IMR-90 (cell line): ENCODE data around the gene PFKFB2. TPM values are rescaled to one million over a fixed set of nuclear protein-coding genes. Genes with fewer than 3 reads are reported as not detected.

Experiments
- ATAC-seq: fragments of 200-7000 bp; cut with Tn5 transposase; 2 replicates; pipeline ENCODE4 v1.9.1; 2020; ENCODE audit warnings: low read depth, mild to moderate bottlenecking, moderate library complexity
- BruUV-seq: library from RNA; stranded (reverse); fragments of 400-500 nt; replicated peaks from 2 replicates; lab custom pipeline; 2021; lab: Mats Ljungman, UMichigan
- CTCF ChIA-PET: fragments of 300-600 bp; formaldehyde crosslinking; extraction: SDS; loops from one replicate; lab custom pipeline; 2021; ENCODE audit warnings: antibody characterized with exemption; lab: Yijun Ruan, JAX
- POLR2A ChIA-PET: fragments of 300-600 bp; sonication (Branson Sonifier 250); formaldehyde crosslinking; loops from one replicate; lab custom pipeline; 2022; ENCODE audit warnings: antibody characterized with exemption; ENCODE audit not compliant: unreplicated experiment; lab: Charles Lee
- DNase-seq: peaks from one replicate; pipeline ENCODE4 v3.0.0; 2013
- H2AFZ ChIP-seq: replicated peaks from 2 replicates; pipeline ENCODE3; 2013; ENCODE audit warnings: low read length, mild to moderate bottlenecking; ENCODE audit not compliant: poor library complexity
- H2AK5ac ChIP-seq: 2 replicates; pipeline ENCODE4 v1.6.1; 2013; ENCODE audit warnings: low read depth, low read length, inconsistent platforms
- H2AK9ac ChIP-seq: replicated peaks from 2 replicates; pipeline ENCODE3; 2013; ENCODE audit warnings: mild to moderate bottlenecking, low read depth, low read length, moderate library complexity; ENCODE audit not compliant: poor library complexity
- H2BK120ac ChIP-seq: 2 replicates; pipeline ENCODE4 v1.6.1; 2013; ENCODE audit warnings: low read depth, low read length, inconsistent platforms
- H2BK15ac ChIP-seq: 3 replicates; pipeline ENCODE4 v1.6.1; 2013; ENCODE audit warnings: low read depth, low read length, inconsistent platforms
- H2BK20ac ChIP-seq: 2 replicates; pipeline ENCODE4 v1.6.1; 2013; ENCODE audit warnings: low read depth, mild to moderate bottlenecking, inconsistent platforms, low read length, moderate library complexity
- H2BK5ac ChIP-seq: 2 replicates; pipeline ENCODE4 v1.6.1; 2013; ENCODE audit warnings: mild to moderate bottlenecking, low read depth, low read length, inconsistent platforms; ENCODE audit not compliant: poor library complexity, severe bottlenecking
- H3K14ac ChIP-seq: replicated peaks from 2 replicates; pipeline ENCODE4 v1.6.1; 2013; ENCODE audit warnings: low read depth, low read length, inconsistent platforms
- H3K18ac ChIP-seq: 2 replicates; pipeline ENCODE4 v1.6.1; 2013; ENCODE audit warnings: low read depth, low read length, control low read depth
- H3K23ac ChIP-seq: 2 replicates; pipeline ENCODE4 v1.6.1; 2013; ENCODE audit warnings: low read depth, low read length, inconsistent platforms
- H3K27ac ChIP-seq: 2 replicates; pipeline ENCODE4 v1.5.1; 2013; ENCODE audit warnings: mild to moderate bottlenecking, control low read depth, low read length; ENCODE audit not compliant: insufficient read depth
- H3K27me3 ChIP-seq: 2 replicates; pipeline ENCODE4 v1.6.1; 2013; ENCODE audit warnings: low read length; ENCODE audit not compliant: control insufficient read depth, insufficient read depth
- H3K36me3 ChIP-seq: 2 replicates; pipeline ENCODE4 v1.6.1; 2013; ENCODE audit warnings: low read length, mixed read lengths; ENCODE audit not compliant: control insufficient read depth, insufficient read depth
- H3K4ac ChIP-seq: 2 replicates; pipeline ENCODE4 v1.6.1; 2013; ENCODE audit warnings: low read depth, low read length, inconsistent platforms
- H3K4me1 ChIP-seq: 2 replicates; pipeline ENCODE4 v1.6.1; 2013; ENCODE audit warnings: low read length, mixed read lengths; ENCODE audit not compliant: control insufficient read depth, insufficient read depth
- H3K4me2 ChIP-seq: 2 replicates; pipeline ENCODE4 v1.6.1; 2013; ENCODE audit warnings: low read depth, mild to moderate bottlenecking, control low read depth, low read length, moderate library complexity
- H3K4me3 ChIP-seq: 2 replicates; pipeline ENCODE4 v1.5.1; 2013; ENCODE audit warnings: low read depth, mild to moderate bottlenecking, control low read depth, low read length, moderate library complexity; ENCODE audit not compliant: insufficient read depth
- H3K56ac ChIP-seq: 2 replicates; pipeline ENCODE4 v1.6.1; 2013; ENCODE audit warnings: low read length, inconsistent platforms; ENCODE audit not compliant: insufficient read depth; ENCODE audit errors: extremely low read depth
- H3K79me1 ChIP-seq, 2 experiments: 2 replicates each; pipeline ENCODE4 v1.6.1; 2013; ENCODE audit warnings: low read length in 2 of 2, inconsistent platforms in 1 of 2, low read depth in 1 of 2
- H3K9ac ChIP-seq: 2 replicates; pipeline ENCODE4 v1.6.1; 2013; ENCODE audit warnings: low read depth, low read length, control low read depth
- H3K9me1 ChIP-seq: 2 replicates; pipeline ENCODE4 v1.6.1; 2013; ENCODE audit warnings: low read length, inconsistent platforms; ENCODE audit not compliant: insufficient read depth
- H3K9me3 ChIP-seq: 2 replicates; pipeline ENCODE4 v1.6.1; 2013; ENCODE audit warnings: low read length; ENCODE audit not compliant: control insufficient read depth, insufficient read depth
- H4K20me1 ChIP-seq: 2 replicates; pipeline ENCODE4 v1.6.1; 2013; ENCODE audit warnings: low read length, inconsistent platforms; ENCODE audit not compliant: insufficient read depth
- H4K5ac ChIP-seq: 2 replicates; pipeline ENCODE4 v1.6.1; 2013; ENCODE audit warnings: mild to moderate bottlenecking, low read depth, low read length, control low read depth
- H4K8ac ChIP-seq, 2 experiments: 2 replicates each; pipeline ENCODE4 v1.6.1; 2013; ENCODE audit warnings: low read depth in 2 of 2, low read length in 2 of 2, control low read depth in 1 of 2, inconsistent platforms in 1 of 2
- H4K91ac ChIP-seq: 2 replicates; pipeline ENCODE4 v1.6.1; 2013; ENCODE audit warnings: low read depth, low read length, inconsistent platforms; ENCODE audit not compliant: insufficient read depth
- BHLHE40 ChIP-seq: fragments of 150-350 bp; IDR thresholded peaks from 2 replicates; pipeline ENCODE4 v1.6.1; 2016; ENCODE audit warnings: mild to moderate bottlenecking, low read depth, low read length
- CEBPB ChIP-seq: IDR thresholded peaks from 2 replicates; pipeline ENCODE4 v1.6.1; 2012; ENCODE audit warnings: low read depth, low read length, improper control_type of control experiment
- CHD1 ChIP-seq: IDR thresholded peaks from 2 replicates; pipeline ENCODE4 v1.6.1; 2012; ENCODE audit warnings: low read depth, low read length, improper control_type of control experiment
- CTCF ChIP-seq: conservative IDR thresholded peaks from 2 replicates; pipeline ENCODE4 v1.5.1; 2012; ENCODE audit warnings: mild to moderate bottlenecking, low read depth, low read length, improper control_type of control experiment
- ELK1 ChIP-seq: fragments of 150-350 bp; IDR thresholded peaks from 2 replicates; pipeline ENCODE4 v1.6.1; 2016; ENCODE audit warnings: low read depth, mild to moderate bottlenecking, low read length, moderate library complexity, borderline replicate concordance
- FOS ChIP-seq: fragments of 150-350 bp; IDR thresholded peaks from 2 replicates; pipeline ENCODE4 v1.6.1; 2016; ENCODE audit warnings: low read depth, low read length
- MAFK ChIP-seq: IDR thresholded peaks from 2 replicates; pipeline ENCODE4 v1.6.1; 2012; ENCODE audit warnings: low read depth, low read length, improper control_type of control experiment
- MAZ ChIP-seq: IDR thresholded peaks from 2 replicates; pipeline ENCODE4 v1.6.1; 2012; ENCODE audit warnings: low read depth, mild to moderate bottlenecking, low read length, improper control_type of control experiment, moderate library complexity, borderline replicate concordance
- MXI1 ChIP-seq: IDR thresholded peaks from 2 replicates; pipeline ENCODE4 v1.6.1; 2012; ENCODE audit warnings: low read depth, mild to moderate bottlenecking, low read length, moderate library complexity, borderline replicate concordance
- NFE2L2 ChIP-seq: fragments of 150-350 bp; IDR thresholded peaks from 2 replicates; pipeline ENCODE4 v1.6.1; 2016; ENCODE audit warnings: low read depth, mild to moderate bottlenecking, low read length
- POLR2A ChIP-seq: IDR thresholded peaks from 2 replicates; pipeline ENCODE4 v1.6.1; 2012; ENCODE audit warnings: mild to moderate bottlenecking, low read depth, low read length
- RAD21 ChIP-seq: IDR thresholded peaks from 2 replicates; pipeline ENCODE4 v1.6.1; 2012; ENCODE audit warnings: low read length, improper control_type of control experiment
- RCOR1 ChIP-seq: IDR thresholded peaks from 2 replicates; pipeline ENCODE4 v1.6.1; 2012; ENCODE audit warnings: mild to moderate bottlenecking, low read length, improper control_type of control experiment; ENCODE audit not compliant: insufficient replicate concordance
- RFX5 ChIP-seq: IDR thresholded peaks from 2 replicates; pipeline ENCODE4 v1.8.0; 2012; ENCODE audit warnings: low read depth, mild to moderate bottlenecking, low read length, moderate library complexity
- SMC3 ChIP-seq: fragments of 150-350 bp; IDR thresholded peaks from 2 replicates; pipeline ENCODE4 v1.6.1; 2016; ENCODE audit warnings: low read depth, mild to moderate bottlenecking, antibody characterized with exemption, low read length, moderate library complexity
- USF2 ChIP-seq: fragments of 150-350 bp; IDR thresholded peaks from 2 replicates; pipeline ENCODE4 v1.6.1; 2017; ENCODE audit warnings: mild to moderate bottlenecking, antibody characterized with exemption, low read length, low read depth
- WGBS, 2 experiments: methylation state at CpG; one replicate each; pipeline versions ENCODE4 v1.1.5 to v1.1.7; 2013; ENCODE audit warnings: missing lambda C conversion rate in 2 of 2; ENCODE audit not compliant: insufficient read length in 1 of 2; ENCODE audit errors: extremely low coverage in 2 of 2; 5-methylcytosine and 5-hydroxymethylcytosine counted together
- dilution Hi-C: fragments of 300-500 bp; cut with HindIII; formaldehyde crosslinking; loops from one replicate; pipeline ENCODE4 v1.14.3; 2018; ENCODE audit warnings: low sequenced_read_pairs; ENCODE audit not compliant: unreplicated experiment
- in situ Hi-C: fragments of 300-500 bp; cut with MboI; formaldehyde crosslinking; loops from 3 replicates; pipeline ENCODE4 v1.14.3; 2019; ENCODE audit warnings: low sequenced_read_pairs, inconsistent platforms, mixed read lengths
- intact Hi-C: fragments of 100-400 bp; cut with micrococcal nuclease; formaldehyde crosslinking; loops from 2 replicates; pipeline ENCODE4 v1.10.0; 2022
- polyA plus RNA-seq, 3 experiments: library from polyadenylated mRNA; depleted of rRNA; stranded (reverse); fragments of >200 nt; gene quantifications; 2 replicates each; pipeline ENCODE4 v1.2.3, GENCODE V29; 2012; ENCODE audit warnings: low replicate concordance in 1 of 3
- total RNA-seq: library from RNA; depleted of rRNA; stranded (reverse); fragments of >200 nt; gene quantifications from 2 replicates; pipeline ENCODE4 v1.2.3, GENCODE V29; 2012

PFKFB2 gene
- total and polyA plus RNA-seq, 2 of the 4 experiments (the other 2 are of a cell fraction) = 0.62 to 1.3 TPM

- Histone ChIP-seq H3K18ac (no peak overlapping the region), H3K4me1 (no peaks in the 10 kb centered on the region; the same call in 1 of the 2 replicates), H4K91ac (no peak overlapping the region), H3K27ac (no peak overlapping the region), H3K4me3 (no peak overlapping the region), H2AFZ (no peak overlapping the region), H3K14ac (no peak overlapping the region), H2AK5ac (no peak overlapping the region), H3K23ac (no peak overlapping the region), H2BK5ac (no peak overlapping the region), H3K4me2 (no peak overlapping the region), H4K5ac (no peak overlapping the region), H3K56ac (no peak overlapping the region), H2AK9ac (no peak overlapping the region), H2BK15ac (no peak overlapping the region), H3K9me1 (peaks cover 14% of the 10 kb centered on the region), H2BK20ac (no peak overlapping the region), H2BK120ac (no peak overlapping the region), H4K8ac (no peak overlapping the region), H3K9me3 (no peaks in the 10 kb centered on the region), H3K79me1 (no peaks in the 10 kb centered on the region), H3K9ac (no peak overlapping the region), H3K4ac (no peak overlapping the region), H3K36me3 (no peaks in the 10 kb centered on the region), H3K27me3 (peaks cover 1% of the 10 kb centered on the region; the same call in 1 of the 2 replicates), H4K20me1 (no peaks in the 10 kb centered on the region)
- ChIA-PET CTCF (no interaction called here), POLR2A (no interaction called here)
- intact Hi-C loops = no loop called here
- in situ Hi-C loops = no loop called here
- no TSS peak for BruUV-seq
- 100% methylated on average over 1 of the region's 2 CpGs; no CpG with 5 or more reads in 1 of the 2 experiments for WGBS, 2 experiments
- no peak for ATAC-seq
- no peak for TF ChIP-seq CTCF
- no peak for TF ChIP-seq MAZ
- TF ChIP-seq RAD21 = no peak
- TF ChIP-seq NFE2L2 = no peak
- TF ChIP-seq RCOR1 = no peak
- TF ChIP-seq USF2 = no peak
- no peak for TF ChIP-seq POLR2A
- no peak for TF ChIP-seq RFX5
- TF ChIP-seq CHD1 = no peak
- TF ChIP-seq FOS = no peak
- TF ChIP-seq MXI1 = no peak
- TF ChIP-seq MAFK = no peak
- TF ChIP-seq BHLHE40 = no peak
- no peak for TF ChIP-seq SMC3
- TF ChIP-seq ELK1 = no peak
- no peak for TF ChIP-seq CEBPB
- dilution Hi-C loops = no loop called here
- DNase-seq = no peak
These were observed 33.9 kb upstream of the PFKFB2 start for GRCh38 chr1:207019161-207019560.
